ENCODE measurements around the gene STAP1.

DNA sequence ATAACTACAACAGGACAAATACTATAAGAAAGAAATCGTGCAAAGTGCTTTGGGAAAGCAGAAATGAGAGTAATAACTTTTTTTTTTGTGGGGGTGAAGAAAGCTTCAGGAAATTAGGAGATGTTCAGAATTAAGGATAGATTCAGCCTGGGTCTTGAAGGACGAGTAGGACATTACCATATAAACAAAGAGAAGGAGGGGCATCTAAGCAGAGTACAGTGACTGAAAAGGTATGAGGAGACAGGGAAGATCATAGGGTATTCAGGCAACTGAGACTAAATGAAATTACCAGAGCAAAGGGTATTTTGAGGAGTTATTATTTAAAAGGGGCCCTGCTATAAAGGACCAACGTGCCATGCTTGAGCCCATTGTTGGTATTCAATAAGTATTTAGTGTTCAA lies 3.1 kb upstream of the STAP1 start:
- TF ChIP-seq, protein P1, sequence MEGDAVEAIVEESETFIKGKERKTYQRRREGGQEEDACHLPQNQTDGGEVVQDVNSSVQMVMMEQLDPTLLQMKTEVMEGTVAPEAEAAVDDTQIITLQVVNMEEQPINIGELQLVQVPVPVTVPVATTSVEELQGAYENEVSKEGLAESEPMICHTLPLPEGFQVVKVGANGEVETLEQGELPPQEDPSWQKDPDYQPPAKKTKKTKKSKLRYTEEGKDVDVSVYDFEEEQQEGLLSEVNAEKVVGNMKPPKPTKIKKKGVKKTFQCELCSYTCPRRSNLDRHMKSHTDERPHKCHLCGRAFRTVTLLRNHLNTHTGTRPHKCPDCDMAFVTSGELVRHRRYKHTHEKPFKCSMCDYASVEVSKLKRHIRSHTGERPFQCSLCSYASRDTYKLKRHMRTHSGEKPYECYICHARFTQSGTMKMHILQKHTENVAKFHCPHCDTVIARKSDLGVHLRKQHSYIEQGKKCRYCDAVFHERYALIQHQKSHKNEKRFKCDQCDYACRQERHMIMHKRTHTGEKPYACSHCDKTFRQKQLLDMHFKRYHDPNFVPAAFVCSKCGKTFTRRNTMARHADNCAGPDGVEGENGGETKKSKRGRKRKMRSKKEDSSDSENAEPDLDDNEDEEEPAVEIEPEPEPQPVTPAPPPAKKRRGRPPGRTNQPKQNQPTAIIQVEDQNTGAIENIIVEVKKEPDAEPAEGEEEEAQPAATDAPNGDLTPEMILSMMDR (IDR thresholded peaks at IDR 0.05; ENCODE audit: low read depth, low read length, poor library complexity, severe bottlenecking) = no peak
- TF ChIP-seq EZH2phosphoT487 (IDR thresholded peaks at IDR 0.05; ENCODE audit: borderline replicate concordance, low read length) = no peak

Data from DOHH2 (cell line).